Measurements from ENCODE around the gene WDR86.
A peak's percentile ranks its signal among the peaks of the same experiment; 100 is the strongest.

WDR86 gene

DNA sequence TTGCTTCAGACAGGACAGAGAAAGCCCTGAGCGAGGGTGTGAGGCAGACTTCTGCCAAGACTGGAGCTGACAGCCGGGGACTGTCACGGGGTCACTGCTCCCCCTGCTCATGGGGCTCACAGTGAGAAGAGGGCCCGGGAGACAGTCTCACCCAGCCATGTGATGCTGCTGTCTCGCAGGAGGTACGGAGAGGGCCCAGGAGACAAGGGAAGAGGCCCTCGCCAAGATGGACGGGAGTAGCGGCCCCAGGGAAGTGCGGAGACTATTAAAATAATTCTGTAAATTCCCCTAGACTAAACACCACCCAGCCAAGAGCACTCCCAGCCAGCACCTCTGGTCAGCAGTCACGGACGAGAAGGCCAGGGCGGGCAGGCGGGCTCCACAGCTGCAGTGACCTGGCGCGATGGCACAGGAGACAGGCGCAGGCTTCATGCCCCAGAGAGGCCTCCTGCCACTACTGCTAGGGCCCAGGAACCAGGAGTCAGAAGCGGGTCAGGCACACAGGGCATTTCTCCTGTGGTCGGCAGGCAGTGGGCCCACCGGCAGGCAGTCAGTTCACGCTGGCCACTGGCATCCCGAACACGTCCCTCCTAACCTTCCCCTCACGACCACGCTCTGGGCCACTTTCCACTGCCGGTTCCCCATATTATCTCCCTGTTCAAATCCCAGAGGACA, 24.1 kb downstream of the WDR86 start:
- no peak overlapping the region for H3K4me3 ChIP-seq (ENCODE audit: low read depth, low read length)
- TF ChIP-seq, protein P1, sequence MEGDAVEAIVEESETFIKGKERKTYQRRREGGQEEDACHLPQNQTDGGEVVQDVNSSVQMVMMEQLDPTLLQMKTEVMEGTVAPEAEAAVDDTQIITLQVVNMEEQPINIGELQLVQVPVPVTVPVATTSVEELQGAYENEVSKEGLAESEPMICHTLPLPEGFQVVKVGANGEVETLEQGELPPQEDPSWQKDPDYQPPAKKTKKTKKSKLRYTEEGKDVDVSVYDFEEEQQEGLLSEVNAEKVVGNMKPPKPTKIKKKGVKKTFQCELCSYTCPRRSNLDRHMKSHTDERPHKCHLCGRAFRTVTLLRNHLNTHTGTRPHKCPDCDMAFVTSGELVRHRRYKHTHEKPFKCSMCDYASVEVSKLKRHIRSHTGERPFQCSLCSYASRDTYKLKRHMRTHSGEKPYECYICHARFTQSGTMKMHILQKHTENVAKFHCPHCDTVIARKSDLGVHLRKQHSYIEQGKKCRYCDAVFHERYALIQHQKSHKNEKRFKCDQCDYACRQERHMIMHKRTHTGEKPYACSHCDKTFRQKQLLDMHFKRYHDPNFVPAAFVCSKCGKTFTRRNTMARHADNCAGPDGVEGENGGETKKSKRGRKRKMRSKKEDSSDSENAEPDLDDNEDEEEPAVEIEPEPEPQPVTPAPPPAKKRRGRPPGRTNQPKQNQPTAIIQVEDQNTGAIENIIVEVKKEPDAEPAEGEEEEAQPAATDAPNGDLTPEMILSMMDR (IDR thresholded peaks at IDR 0.05; ENCODE audit: borderline replicate concordance, insufficient read depth, low read depth, low read length) = no peak

DNA sequence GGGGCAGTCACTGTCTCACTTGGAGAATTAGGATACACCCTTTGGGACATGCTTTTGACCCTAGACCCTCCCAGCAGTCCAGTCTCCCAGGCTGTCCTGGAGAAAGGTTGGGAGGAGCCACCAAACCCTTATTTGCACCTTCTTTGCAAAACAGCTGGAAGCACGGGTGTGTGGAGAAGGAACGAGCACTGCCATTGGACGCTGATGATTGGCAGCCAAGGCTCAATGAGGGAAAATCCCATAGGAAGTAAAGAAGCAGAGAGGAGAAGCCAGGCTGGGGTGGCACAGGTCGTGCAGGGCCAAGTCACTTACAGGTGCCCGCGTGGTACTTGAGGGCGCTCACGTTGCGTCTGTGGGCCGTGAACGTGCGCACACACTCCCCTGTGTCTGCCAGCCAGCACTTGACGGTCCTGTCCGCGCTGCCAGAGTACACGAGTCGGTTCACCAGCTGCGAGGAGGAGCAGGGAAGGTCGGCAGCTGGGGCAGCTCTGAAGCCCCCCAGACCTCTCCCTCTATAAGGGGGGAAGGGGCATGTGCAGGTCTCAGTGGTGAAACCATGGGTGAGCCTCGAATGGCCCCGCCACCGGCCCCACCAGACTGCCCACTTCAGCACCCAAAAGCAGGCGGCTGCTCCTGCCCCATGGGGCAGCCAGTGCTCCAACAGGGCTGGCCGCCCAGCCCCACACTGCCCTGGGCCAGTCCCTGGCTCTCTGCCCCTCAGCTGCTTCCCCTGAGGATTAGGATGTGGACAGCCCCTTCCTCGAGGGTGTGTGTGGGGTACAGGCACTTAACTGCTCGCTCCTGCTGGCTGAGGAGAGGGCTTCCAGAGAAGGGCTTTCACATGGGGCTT, 24.8 kb downstream of the WDR86 start:
- TF ChIP-seq, protein P1 (IDR thresholded peaks at IDR 0.05; ENCODE audit: borderline replicate concordance, insufficient read depth, low read depth, low read length) = no peak
- no peak overlapping the region for H3K4me3 ChIP-seq (ENCODE audit: low read depth, low read length)

DNA sequence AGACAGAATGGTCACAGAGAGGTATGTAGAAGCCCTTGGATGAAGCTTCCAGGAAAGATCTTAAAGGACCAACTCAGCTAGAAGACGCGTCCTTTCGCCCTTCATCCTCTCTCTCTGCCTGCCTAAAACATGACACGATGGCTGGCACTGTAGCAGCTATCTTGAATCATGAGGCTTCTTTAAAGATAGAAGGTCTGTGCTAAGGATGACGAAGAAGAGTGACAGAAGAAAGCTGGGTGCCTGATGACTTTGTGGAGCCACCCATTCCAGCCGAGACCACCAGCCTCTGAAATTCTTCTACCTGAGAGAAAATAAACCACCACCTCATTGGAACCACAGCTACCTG, 25.5 kb downstream of the WDR86 start:
- H3K4me3 ChIP-seq (ENCODE audit: low read depth, low read length) = no peak overlapping the region
- TF ChIP-seq, protein P1 (IDR thresholded peaks at IDR 0.05; ENCODE audit: borderline replicate concordance, insufficient read depth, low read depth, low read length) = no peak

DNA sequence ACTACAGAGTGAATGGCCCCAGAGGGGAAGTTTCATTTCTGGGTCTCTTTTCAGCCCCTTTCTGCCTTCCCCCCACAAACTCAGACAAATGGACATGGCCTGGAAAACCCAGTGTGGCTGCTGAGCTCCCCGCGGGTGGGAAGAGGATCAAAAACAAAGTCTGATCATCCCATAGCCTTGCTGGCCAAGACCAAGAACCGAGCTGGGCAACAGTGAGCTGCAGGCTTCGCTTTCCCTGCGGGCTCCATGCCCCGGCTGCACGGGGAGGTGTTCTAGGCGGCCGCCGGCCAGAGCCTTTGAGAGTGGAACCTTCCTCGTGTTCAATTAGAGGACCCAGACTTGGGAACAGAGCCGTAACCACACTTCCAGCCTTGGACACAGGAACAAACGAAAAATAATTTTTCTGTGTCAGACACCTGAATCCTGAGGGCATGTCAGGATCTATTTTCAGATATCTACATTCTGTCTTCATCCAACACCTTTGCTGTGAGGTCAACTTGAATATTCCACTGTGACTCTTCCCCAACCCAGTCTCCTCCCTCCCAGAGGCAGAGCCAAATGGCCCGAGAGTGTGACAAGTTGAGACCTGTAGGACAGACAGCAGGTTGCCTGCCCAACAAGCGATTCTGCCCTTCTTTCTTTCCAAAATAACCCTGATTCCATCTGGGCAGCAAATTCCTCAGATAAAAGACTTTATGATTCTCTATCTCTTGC, 26.0 kb downstream of the WDR86 start:
- TF ChIP-seq, protein P1 (IDR thresholded peaks at IDR 0.05; ENCODE audit: borderline replicate concordance, insufficient read depth, low read depth, low read length) = no peak

DNA sequence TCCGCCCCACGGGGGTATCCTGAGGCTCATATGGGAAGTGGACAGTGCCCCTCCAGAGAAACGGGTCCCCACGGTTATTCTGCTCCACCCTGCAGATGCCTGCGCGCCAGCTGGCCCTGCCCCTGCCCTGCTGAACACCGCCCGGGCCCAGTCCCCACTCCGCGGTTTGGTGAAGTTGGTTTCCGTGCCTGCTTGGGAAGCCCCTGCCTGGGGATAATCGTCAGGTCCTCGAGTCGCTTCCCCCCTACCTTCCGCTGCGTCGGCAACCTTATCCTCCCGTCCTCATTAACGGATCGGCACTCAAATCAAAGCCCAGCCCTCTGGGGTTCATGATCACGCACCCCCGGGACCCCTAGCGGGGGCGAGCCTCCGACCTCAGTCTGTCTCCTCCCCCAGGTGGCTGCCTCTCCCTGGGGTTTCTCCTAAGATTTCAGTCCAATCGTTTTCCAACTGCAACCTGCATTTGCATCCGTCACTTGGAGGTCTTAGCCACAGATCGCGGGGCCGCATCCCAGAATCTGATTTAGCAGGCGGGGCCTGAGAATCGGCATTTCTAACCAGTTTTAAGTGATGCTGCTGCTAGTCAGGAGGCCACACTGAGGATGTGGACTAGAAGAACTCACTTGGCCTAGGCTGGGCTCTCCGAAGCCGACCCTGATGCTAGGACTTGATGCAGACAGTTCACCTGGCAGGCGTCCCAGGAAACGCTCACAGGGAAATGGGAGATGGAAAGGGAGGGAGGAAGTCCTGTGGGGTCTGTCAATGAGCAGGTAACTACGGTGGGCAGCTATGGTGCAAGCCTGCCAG, 27.6 kb downstream of the WDR86 start:
- TF ChIP-seq, protein P1 (IDR thresholded peaks at IDR 0.05; ENCODE audit: borderline replicate concordance, insufficient read depth, low read depth, low read length) = no peak
- no peak overlapping the region for H3K4me3 ChIP-seq (ENCODE audit: low read depth, low read length)

More for the DNA sequence above, 26.0 kb downstream of the WDR86 start:
- H3K4me3 ChIP-seq (ENCODE audit: low read depth, low read length) = no peak overlapping the region

DNA sequence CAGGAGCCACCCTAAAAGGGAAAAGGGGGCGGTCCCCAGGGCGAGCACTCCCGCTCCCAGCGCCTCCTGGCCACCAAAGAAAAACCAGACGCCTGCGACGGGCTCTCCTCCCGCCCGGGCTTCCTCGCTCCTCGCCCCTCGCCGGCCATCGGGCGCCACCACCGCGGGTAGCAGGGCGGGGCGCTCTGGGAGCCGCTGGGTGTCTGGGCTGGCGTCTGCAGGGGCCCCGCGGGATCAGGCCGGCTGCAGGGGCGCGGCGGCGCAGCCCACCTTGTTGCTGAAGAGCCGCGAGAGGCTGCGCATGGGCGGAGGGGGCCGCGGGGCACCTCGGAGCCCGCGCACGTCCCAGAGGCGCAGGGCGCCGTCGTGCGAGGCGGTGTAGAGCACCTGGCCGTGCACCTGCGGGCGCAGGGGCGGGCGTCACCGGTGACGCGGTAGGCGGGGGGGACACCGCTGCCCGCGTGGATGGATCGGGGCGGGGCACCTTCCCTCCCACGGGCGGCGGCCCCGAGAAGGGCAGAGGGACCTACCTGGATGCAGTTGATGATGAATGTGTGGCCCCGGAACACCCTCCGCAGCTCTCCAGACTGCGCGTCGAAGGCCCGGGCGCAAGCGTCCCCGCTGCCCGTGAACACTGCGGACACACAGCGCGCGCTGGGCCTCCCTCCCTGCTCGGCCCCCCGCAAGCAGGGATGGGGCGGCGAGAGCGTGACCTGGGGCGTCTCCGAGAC, 28.3 kb downstream of the WDR86 start:
- peak overlapping the region; percentile 35 for H3K4me3 ChIP-seq (ENCODE audit: low read depth, low read length)
- TF ChIP-seq, protein P1 (IDR thresholded peaks at IDR 0.05; ENCODE audit: borderline replicate concordance, insufficient read depth, low read depth, low read length) = 0 out of 2 replicates have a peak, but pooled peaks have one; percentile 1
